Middle frontal gyrus (tissue), 1 donor: ENCODE results near the gene MAPKAPK2.

ENCODE experiments used
- DNase-seq: peaks from one replicate; pipeline ENCODE4 v3.0.0-alpha.2; 2015; ENCODE audit warnings: low spot score; ENCODE audit errors: extremely low spot score

MAPKAPK2 gene

GRCh38 chr1:206719169-206719839 lies 34.6 kb downstream of the MAPKAPK2 start:
- no peak for DNase-seq

- DNase-seq: no peak
Observed at GRCh38 chr1:206721454-206721853, 36.7 kb downstream of the MAPKAPK2 start.

GRCh38 chr1:206722751-206723461 lies 38.2 kb downstream of the MAPKAPK2 start:
- DNase-seq: no peak

GRCh38 chr1:206723462-206723804 lies 38.7 kb downstream of the MAPKAPK2 start:
- DNase-seq: no peak

- no peak for DNase-seq
Observed at GRCh38 chr1:206723805-206724472, 39.2 kb downstream of the MAPKAPK2 start.

- no peak for DNase-seq
Observed at GRCh38 chr1:206725109-206725963, 40.6 kb downstream of the MAPKAPK2 start.

GRCh38 chr1:206727981-206728696 lies 43.4 kb downstream of the MAPKAPK2 start:
- DNase-seq: no peak

GRCh38 chr1:206728697-206728987 lies 43.9 kb downstream of the MAPKAPK2 start:
- DNase-seq: no peak

- DNase-seq: no peak
Observed at GRCh38 chr1:206729050-206729449, 44.3 kb downstream of the MAPKAPK2 start.

GRCh38 chr1:206729507-206729906 lies 44.8 kb downstream of the MAPKAPK2 start:
- DNase-seq: no peak

GRCh38 chr1:206732508-206732907 lies 47.8 kb downstream of the MAPKAPK2 start:
- no peak for DNase-seq

GRCh38 chr1:206732992-206733391 lies 48.3 kb downstream of the MAPKAPK2 start:
- no peak for DNase-seq

GRCh38 chr1:206734499-206735142 lies 49.9 kb downstream of the MAPKAPK2 start:
- DNase-seq: no peak

- no peak for DNase-seq
Observed at GRCh38 chr1:206735553-206736031, 50.9 kb downstream of the MAPKAPK2 start.

GRCh38 chr1:206736878-206737728 lies 52.4 kb downstream of the MAPKAPK2 start:
- DNase-seq: no peak

GRCh38 chr1:206737729-206738201 lies 53.1 kb downstream of the MAPKAPK2 start:
- DNase-seq: no peak

- DNase-seq: no peak
Observed at GRCh38 chr1:206738370-206739366, 54.0 kb downstream of the MAPKAPK2 start.

- DNase-seq: no peak
Observed at GRCh38 chr1:206739411-206740076, 54.8 kb downstream of the MAPKAPK2 start.
